ENCODE data around the gene PTGIS. TPM values are rescaled to one million over a fixed set of nuclear protein-coding genes. Genes with fewer than 3 reads are reported as not detected.

PTGIS gene
- total RNA-seq, 6 experiments from 2014 or later: 9.0 to 30.5 (median 13.7) TPM

DNA sequence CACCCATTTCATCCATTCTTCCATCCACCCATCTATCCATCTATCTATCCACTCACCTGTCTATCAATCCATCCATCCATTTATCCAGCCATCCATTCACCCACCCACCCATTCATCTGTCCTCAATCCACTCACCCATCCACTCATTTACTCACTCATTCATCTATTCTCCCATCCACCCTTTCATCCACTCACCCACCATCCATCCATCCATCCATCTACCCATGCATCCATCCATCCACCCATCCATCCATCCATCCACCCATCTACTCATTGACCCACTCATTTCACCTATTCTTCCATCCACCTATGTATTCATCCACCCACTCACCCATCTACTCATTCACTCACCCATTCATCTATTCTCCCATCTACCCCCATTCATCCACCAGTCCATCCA, 24.2 kb upstream of the PTGIS start:
- intact Hi-C loops (cut with DNase I): no loop called here
- H3K27ac ChIP-seq: peak overlapping the region in 1 of 3 donors; percentile 14
- TF ChIP-seq, protein P1, sequence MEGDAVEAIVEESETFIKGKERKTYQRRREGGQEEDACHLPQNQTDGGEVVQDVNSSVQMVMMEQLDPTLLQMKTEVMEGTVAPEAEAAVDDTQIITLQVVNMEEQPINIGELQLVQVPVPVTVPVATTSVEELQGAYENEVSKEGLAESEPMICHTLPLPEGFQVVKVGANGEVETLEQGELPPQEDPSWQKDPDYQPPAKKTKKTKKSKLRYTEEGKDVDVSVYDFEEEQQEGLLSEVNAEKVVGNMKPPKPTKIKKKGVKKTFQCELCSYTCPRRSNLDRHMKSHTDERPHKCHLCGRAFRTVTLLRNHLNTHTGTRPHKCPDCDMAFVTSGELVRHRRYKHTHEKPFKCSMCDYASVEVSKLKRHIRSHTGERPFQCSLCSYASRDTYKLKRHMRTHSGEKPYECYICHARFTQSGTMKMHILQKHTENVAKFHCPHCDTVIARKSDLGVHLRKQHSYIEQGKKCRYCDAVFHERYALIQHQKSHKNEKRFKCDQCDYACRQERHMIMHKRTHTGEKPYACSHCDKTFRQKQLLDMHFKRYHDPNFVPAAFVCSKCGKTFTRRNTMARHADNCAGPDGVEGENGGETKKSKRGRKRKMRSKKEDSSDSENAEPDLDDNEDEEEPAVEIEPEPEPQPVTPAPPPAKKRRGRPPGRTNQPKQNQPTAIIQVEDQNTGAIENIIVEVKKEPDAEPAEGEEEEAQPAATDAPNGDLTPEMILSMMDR (IDR thresholded peaks at IDR 0.05): no peak
- TF ChIP-seq POLR2A (IDR thresholded peaks at IDR 0.05): no peak

DNA sequence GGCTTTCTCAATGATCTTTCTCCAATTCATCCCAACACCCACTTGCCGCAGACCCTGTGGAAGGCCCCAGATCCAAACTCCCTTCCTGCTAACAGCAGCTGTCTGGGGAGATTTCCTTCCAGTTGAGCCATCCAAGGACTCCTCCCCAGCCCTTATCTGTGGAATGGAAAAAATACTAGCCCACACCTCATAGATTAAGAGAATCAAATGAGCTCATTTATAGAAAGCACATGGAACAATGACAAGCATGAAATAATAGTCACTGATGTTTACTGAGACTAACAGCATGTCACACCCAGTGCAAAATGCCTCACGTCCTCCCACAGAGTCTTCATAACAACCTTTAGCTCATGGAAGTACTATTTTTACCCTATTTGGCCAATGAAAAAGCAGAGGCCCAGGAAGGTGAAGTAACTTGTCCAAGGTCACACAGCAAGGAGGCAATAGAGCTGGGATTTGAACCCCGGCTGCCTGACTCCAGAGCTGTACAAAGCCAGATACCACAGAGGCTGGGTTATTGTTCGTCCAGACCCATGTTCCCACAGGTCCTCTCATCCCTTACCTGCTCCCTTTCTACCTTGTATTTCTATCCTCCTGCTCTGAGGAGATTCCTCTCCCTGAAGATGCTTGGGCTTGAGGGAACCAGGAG, 23.4 kb upstream of the PTGIS start:
- Histone ChIP-seq H3K4me3 (no peak overlapping the region), H3K27me3 (no peaks in the 10 kb centered on the region), H3K36me3 (no peaks in the 10 kb centered on the region), H3K27ac (peak overlapping the region in 1 of 3 donors; percentile 14), H3K4me1 (no peaks in the 10 kb centered on the region), H3K9me3 (no peaks in the 10 kb centered on the region)
- WGBS (ENCODE audit: insufficient coverage, low coverage, low lambda C conversion rate, missing lambda C conversion rate): 72% methylated on average over 4 of the region's 4 CpGs
- DNase-seq (peak in 1 of 3 donors; percentile 16), ATAC-seq (peak; percentile 46 to 67 (median 60))
- intact Hi-C loops (cut with DNase I): no loop called here
- TF ChIP-seq, protein P1 (IDR thresholded peaks at IDR 0.05): no peak
- no peak for TF ChIP-seq POLR2A (IDR thresholded peaks at IDR 0.05)

More for the DNA sequence above, 24.2 kb upstream of the PTGIS start:
- DNase-seq: no peak
- no peak for ATAC-seq
- Histone ChIP-seq H3K4me1 (no peaks in the 10 kb centered on the region), H3K36me3 (no peaks in the 10 kb centered on the region), H3K9me3 (no peaks in the 10 kb centered on the region), H3K4me3 (no peak overlapping the region), H3K27me3 (no peaks in the 10 kb centered on the region)

DNA sequence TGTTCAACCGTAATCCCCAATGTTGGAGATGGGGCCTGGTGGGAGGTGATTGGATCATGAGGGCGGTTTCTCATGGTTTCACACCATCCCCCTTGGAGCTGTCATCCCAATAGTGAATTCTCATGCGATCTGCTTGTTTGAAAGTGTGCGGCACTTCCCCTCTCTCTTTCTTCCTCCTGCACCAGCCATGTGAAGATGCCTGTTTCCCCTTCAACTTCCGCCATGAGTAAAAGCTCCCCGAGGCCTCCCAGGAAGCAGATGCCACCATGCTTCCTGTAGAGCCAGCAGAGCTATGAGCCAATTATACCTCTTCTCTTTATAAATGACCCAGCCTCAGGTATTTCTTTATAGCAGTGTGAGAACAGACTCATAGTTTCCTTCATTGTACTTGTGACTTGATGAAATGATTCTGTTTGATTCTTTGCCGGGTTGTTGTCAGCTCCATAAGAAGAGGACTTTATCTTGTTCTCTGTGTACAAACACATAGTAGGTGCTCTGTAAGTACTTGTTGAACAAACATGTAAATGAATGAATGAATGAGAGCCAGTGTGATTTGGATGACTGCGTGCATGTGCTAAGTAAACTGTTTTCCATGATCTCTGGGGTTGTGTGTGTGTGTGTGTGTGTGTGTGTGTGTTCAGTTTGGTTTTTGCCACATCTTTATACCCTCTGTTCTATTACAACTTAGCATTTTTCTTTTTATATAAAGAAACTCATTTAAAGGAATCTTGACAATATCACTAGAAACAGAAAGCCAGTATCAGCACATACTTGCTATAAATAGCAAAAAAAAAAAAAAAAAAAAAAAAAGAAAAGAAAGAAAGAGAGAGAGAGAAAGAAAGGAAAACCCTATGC, 22.5 kb upstream of the PTGIS start:
- Histone ChIP-seq H3K27me3 (no peaks in the 10 kb centered on the region), H3K36me3 (no peaks in the 10 kb centered on the region), H3K9me3 (no peaks in the 10 kb centered on the region), H3K4me3 (no peak overlapping the region), H3K4me1 (peaks cover 0 to 6% (median 1%) of the 10 kb centered on the region in 4 donors), H3K27ac (peak overlapping the region in 1 of 3 donors; percentile 64)
- 81% methylated on average over 4 of the region's 8 CpGs for WGBS (ENCODE audit: insufficient coverage, low coverage, low lambda C conversion rate, missing lambda C conversion rate)
- intact Hi-C loops (cut with DNase I): no loop called here
- ATAC-seq: no peak
- no peak for TF ChIP-seq POLR2A (IDR thresholded peaks at IDR 0.05)
- TF ChIP-seq, protein P1 (IDR thresholded peaks at IDR 0.05): no peak
- no peak for DNase-seq

DNA sequence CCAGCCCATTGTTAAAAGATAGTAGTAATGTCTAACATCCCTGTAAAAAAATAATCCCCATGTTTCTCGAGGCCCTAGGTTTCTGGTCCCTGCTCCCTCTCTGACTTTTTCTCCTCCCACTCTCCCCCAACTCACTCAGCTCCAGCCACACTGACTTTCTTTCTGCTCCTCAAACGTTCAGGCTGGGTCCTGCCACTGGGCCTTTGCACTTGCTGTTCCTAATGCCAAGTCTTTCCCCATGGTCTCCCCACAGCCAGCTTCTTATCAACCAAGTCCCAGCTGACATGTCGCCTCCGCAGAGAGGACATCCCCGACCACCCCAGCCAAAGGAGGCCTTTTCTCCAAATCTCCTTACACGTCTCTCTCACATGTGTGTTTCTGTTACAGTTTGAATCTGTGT, 21.8 kb upstream of the PTGIS start:
- DNase-seq (no peak), ATAC-seq (no peak)
- Histone ChIP-seq H3K36me3 (no peaks in the 10 kb centered on the region), H3K27me3 (no peaks in the 10 kb centered on the region), H3K9me3 (no peaks in the 10 kb centered on the region), H3K4me1 (peaks cover 0 to 12% (median 6%) of the 10 kb centered on the region in 4 donors), H3K27ac (peak overlapping the region in 1 of 3 donors; percentile 64), H3K4me3 (no peak overlapping the region)
- WGBS (ENCODE audit: insufficient coverage, low coverage, low lambda C conversion rate, missing lambda C conversion rate): 87% methylated on average over 5 of the region's 6 CpGs
- intact Hi-C loops (cut with DNase I): no loop called here
- TF ChIP-seq, protein P1 (IDR thresholded peaks at IDR 0.05): no peak
- no peak for TF ChIP-seq POLR2A (IDR thresholded peaks at IDR 0.05)

All from right lobe of liver (tissue), 6 donors.